Left kidney (tissue), 2 donors: Measurements from ENCODE around the gene SNTG2. TPM values are rescaled to one million over a fixed set of nuclear protein-coding genes. Genes with fewer than 3 reads are reported as not detected.
A peak's percentile ranks its signal among the peaks of the same experiment; 100 is the strongest.
"Not testable (repeated sequence)": the region's sequence is repeated elsewhere in the genome, so short reads cannot be mapped to it uniquely, and the experiment has no call there.

Experiments used
- DNase-seq: peaks from one replicate; pipeline ENCODE4 v3.0.0-alpha.2; 2013
- polyA plus RNA-seq: library from polyadenylated mRNA; unstranded; fragments of 120-200 nt; gene quantifications from one replicate; pipeline ENCODE4 v1.2.1, GENCODE V29; 2013; ENCODE audit not compliant: insufficient read length

SNTG2 gene
- polyA plus RNA-seq, 1 donor, result 3.2 TPM

DNA sequence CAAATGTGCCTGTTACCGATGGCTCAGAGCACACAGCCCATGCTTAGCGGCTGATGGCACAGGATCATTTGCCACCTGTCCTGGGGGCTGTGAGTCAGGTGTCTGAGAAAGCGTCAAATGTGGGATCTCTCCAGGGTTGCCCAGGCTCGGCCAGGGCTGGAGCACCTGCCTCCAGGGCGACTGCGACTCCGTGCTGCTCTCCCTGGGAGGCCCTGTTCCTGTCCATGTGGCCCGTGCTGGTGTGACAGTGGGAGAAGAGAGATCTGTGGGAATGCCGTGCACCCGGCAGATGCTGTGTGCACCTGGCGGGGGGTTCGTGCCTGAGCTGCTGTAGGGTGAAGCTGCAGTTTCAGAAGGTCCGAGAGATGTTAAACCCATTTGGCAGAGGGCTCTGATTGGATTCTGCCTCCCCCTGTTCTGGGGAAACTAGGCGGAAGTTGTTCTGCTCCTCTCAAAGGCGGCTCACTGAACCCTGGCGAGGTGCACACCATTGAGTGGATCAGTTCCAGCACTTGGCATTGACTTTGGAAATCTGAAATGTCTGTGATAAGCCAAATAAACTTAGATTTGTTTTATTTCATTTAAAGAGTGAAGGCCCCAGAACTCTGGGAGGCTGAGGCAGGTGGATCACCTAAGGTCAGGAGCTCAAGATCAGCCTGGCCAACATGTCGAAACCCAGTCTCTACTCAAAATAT is 428.0 kb downstream of the SNTG2 start:
- no peak for DNase-seq

DNA sequence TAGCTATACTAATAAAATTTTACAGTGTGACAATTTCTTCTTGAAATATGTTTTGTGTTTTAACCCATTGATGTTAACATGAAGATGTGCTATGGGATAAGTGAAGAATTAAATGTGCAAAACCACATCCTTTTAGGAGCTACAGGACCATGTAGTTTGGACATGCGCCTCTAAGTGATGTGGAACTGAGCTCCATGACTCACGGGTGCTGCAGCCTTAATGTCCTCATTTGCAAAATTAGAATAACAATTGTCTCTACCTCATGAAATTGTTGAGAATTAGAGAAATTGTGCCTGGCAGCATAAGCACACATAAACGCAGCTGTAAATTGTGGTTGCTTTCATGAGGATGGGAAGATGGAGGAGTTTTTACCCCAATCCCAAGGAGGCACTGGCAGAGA is 431.0 kb downstream of the SNTG2 start:
- no peak for DNase-seq

GRCh38 chr2:1387954-1388725 is 437.5 kb downstream of the SNTG2 start:
- not testable (repeated sequence) for DNase-seq

- not testable (repeated sequence) for DNase-seq
Measured at GRCh38 chr2:1390118-1390517, 439.5 kb downstream of the SNTG2 start.

- no peak for DNase-seq
Measured at GRCh38 chr2:1393321-1393720, 442.7 kb downstream of the SNTG2 start.

GRCh38 chr2:1394709-1395408 is 444.2 kb downstream of the SNTG2 start:
- no peak for DNase-seq

- no peak for DNase-seq
Measured at GRCh38 chr2:1397350-1397749, 446.7 kb downstream of the SNTG2 start.

DNA sequence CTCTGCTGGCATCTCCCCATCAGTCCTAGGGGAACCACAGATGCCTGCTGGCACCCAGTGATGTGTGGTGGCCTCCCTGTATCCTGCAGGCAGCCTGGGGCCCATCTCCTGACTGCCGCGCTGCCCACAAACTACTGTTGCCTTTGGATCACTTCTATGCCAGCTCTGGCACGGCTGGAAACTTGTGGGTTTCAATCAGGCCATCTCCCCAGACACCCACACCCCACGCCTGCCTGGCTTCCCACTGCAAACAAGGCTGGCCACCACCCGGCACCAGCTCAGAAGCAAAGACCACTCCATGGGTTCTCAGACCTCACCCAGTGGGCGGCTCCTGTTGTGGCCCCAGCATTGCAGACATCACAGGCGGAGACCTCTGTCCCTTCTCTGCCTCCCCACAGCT is 447.5 kb downstream of the SNTG2 start:
- DNase-seq, result no peak

DNA sequence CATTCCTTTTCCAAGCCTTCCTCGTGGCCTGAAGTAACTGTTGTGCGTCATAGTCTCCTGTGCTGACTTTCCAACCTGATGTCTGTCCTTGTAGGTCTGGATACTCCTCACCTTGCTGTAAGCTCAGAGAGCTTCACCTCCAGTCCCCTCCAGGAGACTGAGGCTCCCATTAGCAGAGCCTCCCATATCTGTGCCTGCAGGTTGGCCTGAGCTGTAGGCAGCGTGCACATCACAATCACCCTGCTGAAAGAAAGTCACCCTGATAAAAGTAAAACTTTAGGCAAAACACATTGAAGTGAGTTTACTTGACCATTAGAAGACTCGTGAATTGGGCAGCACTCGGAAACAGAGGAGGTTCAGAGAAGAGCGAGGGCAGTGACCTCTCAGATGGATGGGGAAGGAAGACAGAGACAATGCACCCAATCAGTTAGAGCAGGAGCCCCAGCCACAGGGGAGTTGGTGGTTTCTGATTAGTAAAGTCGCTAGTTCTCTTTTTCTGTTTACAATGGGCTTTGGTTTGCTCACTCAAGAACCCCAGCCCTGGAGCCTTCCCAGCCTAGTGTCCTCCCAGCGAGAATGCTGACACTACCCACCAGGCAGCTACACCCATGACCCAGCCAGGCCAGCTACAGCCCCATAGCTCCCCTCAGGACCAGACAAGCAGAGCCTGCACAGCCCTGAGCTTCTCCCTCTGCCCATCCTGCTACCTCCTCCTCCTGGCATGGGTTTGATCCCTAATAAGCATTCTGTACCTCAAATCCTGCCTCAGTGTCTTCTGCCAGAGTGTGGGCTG is 450.5 kb downstream of the SNTG2 start:
- DNase-seq, result no peak

GRCh38 chr2:1402064-1402463 is 451.4 kb downstream of the SNTG2 start:
- DNase-seq, result no peak

DNA sequence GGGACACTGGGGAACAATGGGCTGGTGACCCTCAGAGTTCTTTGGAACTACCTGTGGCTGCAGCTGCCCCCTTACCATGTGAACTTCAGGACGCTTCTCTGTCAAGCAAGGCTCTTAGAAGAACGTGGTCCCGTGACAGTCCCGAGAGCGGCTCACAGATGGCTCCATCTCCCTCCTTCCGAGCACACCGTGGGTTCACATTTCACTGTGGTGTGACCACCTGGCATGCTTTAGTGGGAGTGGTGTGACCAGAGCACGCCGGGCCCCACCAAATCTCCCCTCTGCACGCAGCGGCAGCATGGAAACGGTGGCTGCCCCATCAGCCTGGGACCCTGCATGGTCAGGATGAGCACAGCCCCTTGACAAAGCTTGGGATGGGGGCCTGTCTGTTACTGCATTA is 452.9 kb downstream of the SNTG2 start:
- no peak for DNase-seq

DNA sequence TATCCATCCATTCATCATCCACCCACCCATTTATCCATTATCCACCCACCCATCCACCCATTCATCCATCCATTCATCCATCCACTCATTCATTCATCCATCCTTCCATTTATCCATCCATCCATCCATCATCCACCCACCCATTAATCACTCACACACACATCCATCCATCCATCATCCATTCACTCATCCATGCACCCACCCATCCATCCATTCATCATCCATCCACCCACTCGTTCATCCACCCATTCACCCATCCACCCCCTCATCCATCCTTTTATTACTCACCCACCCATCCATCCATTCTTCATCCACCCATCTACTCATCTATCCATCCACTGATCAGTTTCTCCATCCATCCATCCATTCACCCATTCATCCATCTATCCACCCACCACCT is 454.5 kb downstream of the SNTG2 start:
- no peak for DNase-seq

- DNase-seq, result no peak
Measured at GRCh38 chr2:1405967-1406366, 455.3 kb downstream of the SNTG2 start.

DNA sequence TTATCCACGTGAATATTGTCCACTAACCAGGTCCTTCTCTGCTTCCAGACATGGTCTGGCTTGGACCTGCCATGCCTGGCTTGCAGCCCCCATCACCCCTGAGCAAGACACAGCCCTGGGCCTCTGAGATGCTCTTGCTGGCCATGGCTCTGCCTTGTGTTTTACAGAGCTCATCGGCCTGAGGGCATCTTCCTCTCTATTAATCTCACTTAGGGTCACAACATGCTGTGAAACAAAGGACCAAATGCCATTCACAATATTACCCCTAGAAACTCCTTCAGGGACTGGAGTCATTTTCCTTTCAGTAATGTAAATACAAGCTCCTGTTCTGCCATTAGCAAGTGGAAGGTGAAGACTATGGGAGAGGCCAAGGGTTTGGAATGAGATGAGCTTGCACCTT is 455.8 kb downstream of the SNTG2 start:
- no peak for DNase-seq

GRCh38 chr2:1407950-1408675 is 457.5 kb downstream of the SNTG2 start:
- peak; percentile 40 for DNase-seq

DNA sequence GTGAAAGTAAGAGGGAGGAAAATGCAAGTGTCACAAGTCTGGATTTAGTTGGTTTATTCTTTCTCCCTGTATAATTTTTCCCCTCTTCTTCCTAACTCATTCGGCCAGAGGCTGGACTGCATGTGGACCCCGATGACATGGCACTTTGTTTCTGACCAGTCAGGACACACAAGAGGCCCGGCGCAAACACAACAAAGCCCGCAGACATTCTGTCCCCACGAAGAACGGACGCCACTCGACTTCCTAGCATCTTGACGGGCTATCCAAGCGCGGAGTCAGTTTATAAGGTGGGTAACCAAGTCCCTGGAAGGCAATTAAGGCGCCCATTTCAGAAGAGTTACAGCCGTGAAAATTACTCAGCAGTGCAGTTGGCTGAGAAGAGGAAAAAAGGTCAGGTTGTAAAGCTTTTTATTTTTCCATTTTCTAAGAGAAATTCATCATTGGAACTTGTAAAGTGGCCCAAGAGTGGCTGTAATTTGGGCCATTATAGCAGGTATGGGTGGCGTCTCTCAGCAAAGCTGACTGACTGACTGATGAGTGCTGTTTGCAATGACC is 462.6 kb downstream of the SNTG2 start, which contains the start of gene TPO:
Gene TPO, plus strand, starts transcription at position 308 of the 555 bp plus-strand sequence. CDS start 946 bp downstream, outside the sequence.
- DNase-seq, result no peak

GRCh38 chr2:1414121-1414520 is 463.5 kb downstream of the SNTG2 start:
- DNase-seq, result no peak

DNA sequence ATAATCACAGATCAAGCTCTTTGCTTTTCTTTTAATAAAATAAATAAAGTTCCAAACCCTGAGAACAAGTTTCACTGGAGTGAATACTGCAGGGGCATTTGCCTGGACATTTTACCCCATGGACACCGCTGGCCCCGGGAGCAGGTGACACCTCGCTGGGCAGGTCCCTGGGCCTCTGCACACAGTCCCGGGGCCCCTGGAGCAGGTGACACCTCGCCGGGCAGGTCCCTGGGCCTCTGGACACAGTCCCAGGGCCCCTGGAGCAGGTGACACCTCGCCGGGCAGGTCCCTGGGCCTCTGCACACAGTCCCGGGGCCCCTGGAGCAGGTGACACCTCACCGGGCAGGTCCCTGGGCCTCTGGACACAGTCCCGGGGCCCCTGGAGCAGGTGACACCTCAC is 464.3 kb downstream of the SNTG2 start:
- not testable (repeated sequence) for DNase-seq

DNA sequence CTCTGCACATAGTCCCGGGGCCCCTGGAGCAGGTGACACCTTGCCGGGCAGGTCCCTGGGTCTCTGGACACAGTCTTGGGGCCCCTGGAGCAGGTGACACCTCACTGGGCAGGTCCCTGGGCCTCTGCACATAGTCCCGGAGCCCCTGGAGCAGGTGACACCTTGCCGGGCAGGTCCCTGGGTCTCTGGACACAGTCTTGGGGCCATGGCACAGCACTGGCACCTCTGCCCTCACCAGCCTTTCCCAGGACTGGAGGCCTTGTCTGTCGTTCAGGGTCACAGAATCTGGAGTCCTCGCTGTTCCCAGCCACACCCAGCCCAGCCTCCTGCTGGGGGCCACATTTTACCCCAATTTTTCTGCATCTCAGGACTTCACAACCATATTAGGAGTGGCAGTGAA is 464.9 kb downstream of the SNTG2 start:
- no peak for DNase-seq
